Breast epithelium (tissue), 4 donors: ENCODE results near the gene CPEB3. TPM values are rescaled to one million over a fixed set of nuclear protein-coding genes. Genes with fewer than 3 reads are reported as not detected.

Source experiments
- DNase-seq, 2 donors: peaks; one replicate each; pipeline ENCODE4 v3.0.0-alpha.2; 2019; ENCODE audit warnings: low spot score in 2 of 2
- H3K27ac ChIP-seq, 2 donors: fragments of 200-600 bp; sonication (generic) in 1 of 2; one replicate each; pipeline ENCODE4 v1.5.1; 2016 to 2019; ENCODE audit warnings: mild to moderate bottlenecking in 1 of 2
- H3K27me3 ChIP-seq, 2 donors: fragments of 200-600 bp; sonication (generic) in 1 of 2; one replicate each; pipeline versions ENCODE4 v1.5.1 to v1.6.0; 2017 to 2019; ENCODE audit warnings: control low read depth in 1 of 2, mild to moderate bottlenecking in 1 of 2
- H3K36me3 ChIP-seq: fragments of 200-600 bp; one replicate; pipeline ENCODE4 v1.5.1; 2019
- H3K4me1 ChIP-seq, 2 donors: fragments of 200-600 bp; sonication (generic); one replicate each; pipeline ENCODE4 v1.5.1; 2016 to 2019; ENCODE audit warnings: control low read depth in 1 of 2
- H3K4me3 ChIP-seq, 3 donors: fragments of 200-600 bp; sonication (generic); 1 replicate in 2 of 3; 2 replicates in 1 of 3; pipeline ENCODE4 v1.5.1; 2016 to 2019; ENCODE audit warnings: mild to moderate bottlenecking in 3 of 3, moderate library complexity in 2 of 3
- H3K9me3 ChIP-seq, 2 donors: fragments of 200-600 bp; sonication (generic) in 1 of 2; one replicate each; pipeline ENCODE4 v1.5.1; 2016 to 2019; ENCODE audit warnings: control low read depth in 1 of 2
- CTCF ChIP-seq, 3 donors: fragments of 450-650 bp; IDR thresholded peaks; one replicate each; pipeline ENCODE4 v1.5.1; 2016 to 2017; ENCODE audit warnings: antibody characterized with exemption in 3 of 3, mild to moderate bottlenecking in 3 of 3, moderate library complexity in 3 of 3
- POLR2A ChIP-seq: fragments of 450-650 bp; IDR thresholded peaks from one replicate; pipeline ENCODE4 v1.6.1; 2016; ENCODE audit warnings: antibody characterized with exemption, mild to moderate bottlenecking, moderate library complexity
- POLR2AphosphoS5 ChIP-seq, 3 donors: sonication (generic); formaldehyde crosslinking; IDR thresholded peaks; one replicate each; pipeline ENCODE4 v1.6.1; 2017; ENCODE audit warnings: antibody characterized with exemption in 3 of 3
- intact Hi-C: fragments of 100-400 bp; cut with DNase I; formaldehyde crosslinking; loops from one replicate; pipeline ENCODE4 v1.15.1; 2023; ENCODE audit warnings: low total_unique reads
- total RNA-seq, 3 donors: library from RNA; depleted of rRNA; stranded (reverse); fragments of >200 nt; gene quantifications; one replicate each; pipeline ENCODE4 v1.1.0, GENCODE V29; 2016

The CPEB3 gene
- total RNA-seq, 3 donors from 2014 or later = 3.8 to 12.1 (median 5.2) TPM

GRCh38 chr10:92024700-92025099 lies 266.2 kb downstream of the CPEB3 start:
- Histone ChIP-seq H3K4me1 (no peaks in the 10 kb centered on the region), H3K9me3 (no peaks in the 10 kb centered on the region), H3K4me3 (no peak overlapping the region), H3K36me3 (no peaks in the 10 kb centered on the region), H3K27me3 (no peaks in the 10 kb centered on the region), H3K27ac (no peak overlapping the region)
- no peak for TF ChIP-seq POLR2A
- no peak for TF ChIP-seq CTCF (IDR thresholded peaks at IDR 0.05)
- no peak for TF ChIP-seq POLR2AphosphoS5 (IDR thresholded peaks at IDR 0.05)
- DNase-seq = no peak
- intact Hi-C loops = loop anchor here (5.0 kb wide), 1 partner anchor 1288 kb away; no protein-coding TSS in a partner anchor

GRCh38 chr10:92014620-92015019 lies 276.3 kb downstream of the CPEB3 start:
- Histone ChIP-seq H3K27me3 (no peaks in the 10 kb centered on the region), H3K27ac (no peak overlapping the region), H3K9me3 (no peaks in the 10 kb centered on the region), H3K4me1 (no peaks in the 10 kb centered on the region), H3K36me3 (peaks cover 5% of the 10 kb centered on the region), H3K4me3 (no peak overlapping the region)
- TF ChIP-seq POLR2AphosphoS5 (IDR thresholded peaks at IDR 0.05) (no peak), POLR2A (no peak), CTCF (IDR thresholded peaks at IDR 0.05) (no peak)
- intact Hi-C loops = no loop called here
- DNase-seq = no peak

GRCh38 chr10:92011560-92012214 lies 279.2 kb downstream of the CPEB3 start:
- Histone ChIP-seq H3K36me3 (peaks cover 7% of the 10 kb centered on the region), H3K27ac (no peak overlapping the region), H3K4me1 (no peaks in the 10 kb centered on the region), H3K9me3 (no peaks in the 10 kb centered on the region), H3K27me3 (no peaks in the 10 kb centered on the region), H3K4me3 (no peak overlapping the region)
- DNase-seq = no peak
- intact Hi-C loops = no loop called here
- TF ChIP-seq POLR2AphosphoS5 (IDR thresholded peaks at IDR 0.05) = no peak
- TF ChIP-seq CTCF (IDR thresholded peaks at IDR 0.05) = no peak
- no peak for TF ChIP-seq POLR2A

GRCh38 chr10:92010047-92010735 lies 280.7 kb downstream of the CPEB3 start:
- no peak for TF ChIP-seq POLR2AphosphoS5 (IDR thresholded peaks at IDR 0.05)
- TF ChIP-seq POLR2A = no peak
- no peak for TF ChIP-seq CTCF (IDR thresholded peaks at IDR 0.05)
- no peak for DNase-seq
- Histone ChIP-seq H3K27me3 (no peaks in the 10 kb centered on the region), H3K27ac (no peak overlapping the region), H3K4me1 (no peaks in the 10 kb centered on the region), H3K4me3 (no peak overlapping the region), H3K9me3 (no peaks in the 10 kb centered on the region), H3K36me3 (peaks cover 7% of the 10 kb centered on the region)
- intact Hi-C loops = no loop called here

- H3K27me3 ChIP-seq = no peaks in the 10 kb centered on the region
- H3K4me3 ChIP-seq = no peak overlapping the region
- DNase-seq = no peak
- no peaks in the 10 kb centered on the region for H3K4me1 ChIP-seq
- peaks cover 7% of the 10 kb centered on the region for H3K36me3 ChIP-seq
- no peaks in the 10 kb centered on the region for H3K9me3 ChIP-seq
- intact Hi-C loops = loop anchor here (10.0 kb wide), 1 partner anchor 265 kb away; no protein-coding TSS in a partner anchor
- TF ChIP-seq POLR2AphosphoS5 (IDR thresholded peaks at IDR 0.05) = no peak
- no peak for TF ChIP-seq POLR2A
- no peak for TF ChIP-seq CTCF (IDR thresholded peaks at IDR 0.05)
- no peak overlapping the region for H3K27ac ChIP-seq
These were observed 281.4 kb downstream of the CPEB3 start for GRCh38 chr10:92009445-92009844.
